KBM-7 (cell line): ENCODE measurements around the gene AIMP1.

ENCODE experiments used
- DNase-seq: peaks from one replicate; pipeline ENCODE4 v3.0.0-alpha.2; 2015
- in situ Hi-C: fragments of 300-500 bp; cut with MboI; formaldehyde crosslinking; loops from 2 replicates; pipeline ENCODE4 v1.14.3; 2020; ENCODE audit warnings: low sequenced_read_pairs, low pct_unique_long_range_greater_than_20kb, mixed read lengths

The AIMP1 gene

DNA sequence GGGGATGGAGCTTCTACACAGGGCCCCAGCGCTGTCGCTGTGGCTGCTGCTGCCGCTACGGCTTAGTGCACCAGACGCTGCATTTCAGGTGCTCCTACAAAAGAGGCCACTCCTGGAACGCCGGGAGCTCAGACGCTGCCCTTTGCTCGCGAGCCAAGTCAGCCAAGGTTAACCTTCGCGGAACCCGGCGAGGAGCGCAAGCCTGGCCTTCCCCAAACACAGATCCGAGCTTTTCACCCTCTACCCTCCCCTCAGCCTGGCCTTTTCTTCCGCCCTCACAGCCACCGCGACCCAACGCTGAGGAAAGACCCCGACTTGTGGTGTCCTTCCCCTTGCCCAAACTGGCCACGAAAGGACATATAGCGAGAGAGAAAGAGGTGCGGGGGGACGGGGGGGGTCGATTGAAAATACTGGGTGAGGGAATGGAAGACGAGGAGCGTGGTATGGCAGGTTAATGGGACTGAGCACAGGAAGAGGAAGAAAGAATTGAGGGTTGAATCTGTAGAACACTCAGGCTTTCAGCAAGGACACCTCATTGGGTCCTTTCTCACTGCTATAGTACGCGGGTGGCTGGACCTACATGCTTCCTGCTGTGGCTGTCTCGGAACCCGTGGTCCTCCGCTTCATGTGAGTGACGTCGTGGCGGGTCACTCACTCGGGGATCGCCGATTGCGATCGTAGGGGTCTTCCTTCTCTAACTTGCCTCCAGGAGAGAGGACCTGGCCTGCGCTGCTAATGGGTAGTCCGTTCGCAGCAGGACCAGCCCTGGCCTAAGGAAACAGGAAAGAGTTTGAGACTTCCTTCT, at the start of gene AIMP1, which contains the start of gene TBCK:
TSS of gene AIMP1 (plus strand) at position 583 of the 805 bp plus-strand sequence. CDS start 8,460 bp downstream, outside the sequence.
TSS of gene TBCK (minus strand) at position 242 of the 805 bp plus-strand sequence. CDS start 7,249 bp downstream, outside the sequence.
- peak; percentile 94 for DNase-seq
- in situ Hi-C loops = no loop called here

DNA sequence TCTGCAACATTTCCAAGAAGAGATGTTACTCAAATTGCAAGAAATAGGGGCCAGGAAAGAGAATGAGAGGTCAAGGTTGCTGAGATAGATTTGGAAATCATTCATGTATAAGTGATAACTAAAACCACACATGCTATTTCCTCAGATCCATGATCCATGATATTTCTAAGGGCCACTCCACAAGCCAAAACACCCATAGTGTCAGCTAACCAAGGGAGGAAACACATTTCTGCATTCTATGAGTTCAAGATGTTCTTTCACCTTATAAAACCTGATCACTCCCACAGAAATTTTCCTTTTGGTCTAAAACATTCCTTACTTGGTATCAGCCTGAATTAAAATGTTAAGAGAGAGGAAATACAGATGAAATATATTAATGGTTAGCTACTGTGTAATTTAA, 47.6 kb upstream of the AIMP1 start:
- DNase-seq = no peak

DNA sequence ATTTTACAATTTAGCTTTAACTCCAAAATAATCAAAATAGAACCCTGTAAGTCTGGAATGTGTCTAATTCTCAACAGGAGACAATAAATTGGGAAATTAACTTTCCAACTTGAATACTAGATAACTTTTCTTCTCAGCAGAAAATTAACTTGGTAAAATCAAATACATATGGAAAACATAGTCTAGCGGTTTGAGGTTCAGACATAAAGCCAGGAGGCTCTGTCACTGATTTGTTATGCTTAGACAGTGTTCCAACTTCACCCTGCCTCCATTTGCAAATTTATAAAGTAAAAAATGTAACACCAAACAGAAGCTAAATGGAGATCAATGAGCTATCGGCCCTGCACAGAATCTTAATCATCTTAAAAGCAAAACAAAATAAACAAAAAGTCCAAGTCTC, 46.6 kb upstream of the AIMP1 start:
- no peak for DNase-seq
- in situ Hi-C loops = no loop called here

More for the DNA sequence above, 47.6 kb upstream of the AIMP1 start:
- in situ Hi-C loops = no loop called here

DNA sequence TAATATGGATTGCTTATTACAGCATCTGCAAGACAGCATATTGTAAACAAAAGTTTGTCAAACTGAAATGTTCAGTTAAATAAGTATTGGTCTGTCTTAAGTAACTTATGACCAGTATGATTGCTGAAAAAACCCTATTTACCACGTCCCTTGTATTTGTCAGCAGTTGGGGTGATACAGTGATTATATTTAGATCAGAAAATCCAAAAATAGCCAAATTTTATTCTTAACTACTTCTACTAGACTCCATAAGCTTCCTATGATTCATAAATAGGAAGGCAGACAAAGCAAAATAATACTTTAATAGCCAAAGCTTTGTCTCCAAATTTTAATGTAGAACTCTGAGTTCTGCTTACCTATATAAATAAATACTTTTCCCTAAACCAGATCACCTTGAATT, 45.6 kb upstream of the AIMP1 start:
- in situ Hi-C loops = no loop called here
- DNase-seq = no peak

DNA sequence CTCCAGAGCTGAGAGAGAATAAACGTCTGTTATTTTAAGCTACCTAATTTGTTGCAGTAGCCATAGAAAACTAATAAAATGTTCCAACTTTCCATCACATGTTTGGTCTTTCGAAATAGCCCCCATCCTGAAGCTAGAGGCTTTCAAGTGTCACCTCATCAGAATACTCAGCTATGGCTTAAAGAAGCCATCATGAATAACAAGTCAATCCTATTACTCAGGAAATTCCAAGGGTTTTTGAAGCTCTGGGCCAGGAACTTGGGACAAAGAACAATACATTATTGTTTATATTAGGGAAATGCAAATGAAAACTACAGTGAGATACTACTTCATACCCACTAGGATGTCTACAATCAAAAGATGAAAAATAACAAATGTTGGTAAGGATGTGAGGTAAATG, 42.5 kb upstream of the AIMP1 start:
- no peak for DNase-seq
- in situ Hi-C loops = no loop called here

DNA sequence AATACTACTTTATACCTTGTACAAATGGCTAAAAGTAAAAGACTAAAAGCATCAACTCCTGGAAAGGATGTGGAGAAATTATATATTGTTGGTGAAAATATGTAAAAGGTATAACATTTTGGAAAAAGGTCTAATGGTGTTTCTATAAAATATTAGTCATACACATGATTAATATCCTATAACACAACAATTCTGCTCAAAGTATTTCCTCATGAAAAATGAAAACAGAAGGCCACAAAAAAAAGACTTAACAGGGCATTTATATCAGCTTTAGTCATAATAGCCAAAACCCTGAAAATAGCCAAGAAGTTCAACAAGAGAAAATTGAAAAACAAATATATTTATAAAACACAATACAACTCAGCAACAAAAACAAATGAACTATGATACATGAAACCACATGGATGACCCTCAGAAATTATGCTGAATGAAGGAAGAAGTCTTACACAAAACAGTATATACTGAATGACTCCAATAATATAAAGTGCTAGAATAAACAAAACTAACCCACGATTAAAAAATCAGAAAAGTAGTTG, 39.1 kb upstream of the AIMP1 start:
- in situ Hi-C loops = no loop called here
- DNase-seq = no peak

DNA sequence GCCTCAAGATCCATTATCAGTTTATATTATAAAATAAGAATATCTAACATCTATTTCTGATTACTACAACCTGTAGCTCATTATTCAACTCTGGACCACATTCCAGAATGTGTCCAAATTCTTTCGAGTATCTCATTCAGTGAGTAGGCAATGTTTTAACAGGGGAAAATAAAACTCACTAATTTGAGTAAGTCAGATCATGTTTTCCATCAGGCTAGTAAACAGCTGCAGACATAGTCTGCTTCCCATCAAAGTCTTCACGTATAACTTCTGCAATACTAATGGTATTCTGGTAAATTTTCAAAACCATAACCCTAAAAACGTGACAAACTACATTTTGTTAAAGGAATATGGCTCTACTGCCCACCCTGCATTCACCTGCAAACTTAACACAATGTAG, 32.1 kb upstream of the AIMP1 start:
- no peak for DNase-seq
- in situ Hi-C loops = no loop called here

DNA sequence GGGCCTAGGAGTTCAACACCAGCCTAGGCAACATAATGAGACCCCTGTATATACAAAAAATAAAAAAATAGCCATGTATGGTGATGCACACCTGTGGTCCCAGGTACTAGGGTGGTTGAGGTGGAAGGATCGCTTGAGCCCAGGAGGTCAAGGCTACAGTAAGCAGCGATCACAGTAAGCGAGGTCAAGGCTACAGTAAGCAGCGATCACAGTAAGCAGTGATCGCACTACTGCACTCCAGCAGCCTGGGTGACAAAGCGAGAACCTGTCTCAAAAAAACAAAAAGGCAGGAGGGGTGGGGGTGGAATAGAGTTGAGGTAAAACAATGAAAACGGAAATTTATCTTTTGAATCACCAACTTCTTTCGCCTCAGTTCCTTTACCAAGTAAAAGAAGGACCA, 29.7 kb upstream of the AIMP1 start:
- in situ Hi-C loops = no loop called here

DNA sequence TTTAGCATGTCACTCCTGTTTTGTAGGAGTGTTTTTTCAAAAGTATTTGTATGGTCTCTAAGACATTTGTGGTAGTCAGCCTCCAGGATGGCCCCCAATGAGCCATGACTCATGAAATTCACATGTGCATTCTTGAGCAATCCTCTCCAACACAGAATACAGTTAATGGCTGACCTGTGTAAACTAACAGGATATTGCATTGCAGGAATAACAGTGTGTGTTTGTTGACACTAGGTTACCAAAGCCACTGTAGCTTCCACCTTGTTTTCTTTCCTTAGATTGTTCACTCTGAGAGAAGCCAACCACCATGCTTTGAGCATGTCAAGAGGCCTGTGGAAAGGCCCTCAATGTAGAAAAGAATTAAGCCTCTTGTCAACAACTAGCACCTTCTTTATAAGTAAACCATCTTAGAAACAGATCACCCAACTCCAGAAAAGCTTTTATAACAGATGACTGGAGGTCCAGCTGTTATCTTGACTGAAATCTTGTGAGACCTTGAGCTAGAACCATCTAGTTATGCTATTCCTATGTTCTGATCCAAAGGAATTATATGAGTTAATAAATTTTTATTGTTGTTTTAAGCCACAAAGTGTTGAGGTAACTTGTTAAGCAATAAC, 28.9 kb upstream of the AIMP1 start:
- in situ Hi-C loops = no loop called here
- peak; percentile 14 for DNase-seq

More for the DNA sequence above, 29.7 kb upstream of the AIMP1 start:
- no peak for DNase-seq

DNA sequence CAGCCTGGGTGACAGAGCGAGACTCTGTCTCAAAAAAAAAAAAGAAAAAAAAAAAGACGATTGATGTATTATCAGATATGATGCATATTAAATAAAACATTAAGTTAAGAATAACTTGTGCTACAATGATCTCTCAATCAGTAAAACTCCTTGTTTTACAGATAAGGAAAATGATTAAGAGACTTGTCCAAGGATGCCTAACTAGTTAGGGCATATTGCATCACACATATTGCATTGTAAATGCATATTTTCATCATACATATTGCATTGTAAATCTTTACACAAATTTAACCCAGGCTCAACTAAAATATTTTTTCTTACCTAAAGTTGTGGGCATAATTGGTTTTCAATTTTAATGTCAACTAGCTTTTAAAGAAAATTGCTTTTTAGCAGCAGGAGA, 26.6 kb upstream of the AIMP1 start:
- in situ Hi-C loops = no loop called here
- no peak for DNase-seq

DNA sequence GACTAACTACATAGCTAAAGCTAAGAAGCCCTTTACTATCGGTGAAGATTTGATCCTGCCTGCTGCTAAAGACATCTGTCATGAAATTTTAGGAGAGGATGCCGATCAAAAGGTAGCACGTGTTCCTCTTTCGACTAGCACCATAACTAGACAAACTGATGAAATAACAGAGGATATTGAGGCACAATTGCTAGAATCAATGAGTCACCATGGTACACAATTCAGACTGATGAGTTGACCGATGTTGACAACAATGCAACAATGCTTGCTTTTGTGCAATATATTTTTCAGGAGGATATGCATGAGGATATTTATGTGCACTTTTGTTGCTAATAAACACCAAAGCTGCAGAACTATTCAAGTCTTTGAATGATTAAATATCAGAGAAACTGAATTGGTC, 24.7 kb upstream of the AIMP1 start:
- DNase-seq = no peak
- in situ Hi-C loops = no loop called here

DNA sequence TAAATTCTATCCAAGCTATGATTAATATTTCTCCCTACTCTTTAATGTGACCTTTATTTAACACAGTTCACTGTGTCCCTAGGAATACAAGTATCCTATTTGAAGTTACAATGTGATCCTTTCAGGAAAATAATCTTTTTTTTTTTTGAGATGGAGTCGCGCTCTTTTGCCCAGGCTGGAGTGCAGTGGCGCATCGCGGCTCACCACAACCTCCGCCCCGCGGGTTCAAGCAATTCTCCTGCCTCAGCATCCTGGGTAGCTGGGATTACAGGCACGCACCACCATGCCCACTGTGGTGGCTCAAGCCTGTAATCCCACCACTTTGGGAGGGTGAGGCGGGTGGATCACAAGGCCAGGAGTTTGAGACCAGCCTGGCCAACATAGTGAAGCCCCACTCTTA, 22.3 kb upstream of the AIMP1 start:
- no peak for DNase-seq
- in situ Hi-C loops = no loop called here

DNA sequence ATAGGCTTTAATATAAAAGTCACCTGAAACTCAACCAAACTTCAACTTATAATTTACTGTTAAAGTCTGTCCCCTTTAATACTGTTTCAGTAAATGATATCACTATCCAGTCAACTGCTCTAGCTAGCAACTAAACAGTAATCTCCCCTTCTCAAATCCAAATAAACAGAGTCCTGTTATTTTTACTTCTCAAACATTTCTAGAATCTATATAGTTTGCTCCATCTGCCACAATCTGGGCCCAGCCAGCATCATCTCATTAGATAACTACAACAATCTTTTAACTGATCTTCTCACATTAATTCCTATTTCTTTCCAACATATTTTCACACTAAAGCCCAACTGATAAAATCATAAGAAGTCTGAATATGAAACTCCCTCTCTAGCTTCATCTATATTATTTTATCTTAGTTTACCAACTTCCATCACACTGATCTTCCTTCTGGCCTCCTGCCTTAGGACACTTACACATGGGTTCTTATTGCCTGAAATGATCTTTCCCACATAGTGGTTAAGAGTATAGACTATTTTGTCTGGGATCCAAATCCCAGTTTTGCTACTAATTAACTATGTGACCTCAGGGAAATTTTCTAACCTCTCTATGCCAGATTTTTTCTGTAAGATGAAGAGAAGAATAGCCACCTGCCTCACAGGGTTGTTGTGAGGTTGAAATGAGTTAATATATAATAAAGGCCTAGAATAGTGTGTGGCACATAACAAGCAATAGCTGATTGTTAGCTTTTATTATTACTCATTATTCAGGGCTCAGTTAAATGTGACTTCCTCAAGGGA, 18.9 kb upstream of the AIMP1 start:
- in situ Hi-C loops = no loop called here
- DNase-seq = no peak

DNA sequence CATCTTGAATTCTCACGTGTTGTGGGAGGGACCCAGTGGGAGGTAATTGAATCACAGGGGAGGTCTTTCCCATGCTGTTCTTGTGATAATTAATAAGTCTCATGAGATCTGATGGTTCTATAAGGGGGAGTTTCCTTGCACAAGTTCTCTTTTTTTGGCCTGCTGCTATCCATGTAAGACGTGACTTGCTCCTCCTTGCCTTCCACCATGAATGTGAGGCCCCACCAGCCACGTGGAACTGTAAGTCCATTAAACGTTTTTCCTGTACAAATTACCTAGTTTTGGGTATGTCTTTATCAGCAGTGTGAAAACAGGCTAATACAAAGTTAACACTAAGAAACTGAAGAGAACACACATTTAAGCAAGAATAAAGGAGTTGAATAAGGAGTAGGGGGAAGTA, 16.4 kb upstream of the AIMP1 start:
- DNase-seq = no peak
- in situ Hi-C loops = no loop called here

DNA sequence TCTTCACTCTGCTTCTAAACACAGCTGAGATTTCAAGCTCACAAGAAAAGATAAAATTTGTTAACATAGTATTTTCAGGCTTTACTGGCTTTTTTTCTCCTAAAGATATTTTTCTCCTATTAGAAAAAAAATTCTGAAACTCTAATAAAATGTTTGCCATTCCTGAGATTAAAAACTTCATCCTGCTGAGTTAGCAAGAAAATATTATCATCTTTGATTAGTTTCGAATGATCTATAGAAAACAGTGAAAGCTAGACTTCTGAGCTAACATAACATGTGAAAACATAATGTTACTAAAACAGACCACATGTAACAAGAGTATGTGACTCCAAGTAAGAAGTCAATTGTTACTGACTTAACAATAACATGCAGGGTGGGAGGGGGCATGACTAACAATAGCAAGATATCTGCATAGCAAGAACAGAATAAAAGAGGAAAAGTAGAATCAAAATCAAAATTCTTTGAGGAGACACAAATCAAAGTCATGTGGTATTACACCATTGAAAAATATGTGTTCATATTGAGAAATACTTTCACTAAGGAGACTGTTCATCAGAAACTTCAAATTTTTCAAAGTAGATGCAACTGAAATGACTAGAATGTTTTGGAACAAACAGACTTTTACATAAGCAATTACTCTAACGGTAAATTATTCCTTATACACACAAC, 14.8 kb upstream of the AIMP1 start:
- no peak for DNase-seq
- in situ Hi-C loops = no loop called here

DNA sequence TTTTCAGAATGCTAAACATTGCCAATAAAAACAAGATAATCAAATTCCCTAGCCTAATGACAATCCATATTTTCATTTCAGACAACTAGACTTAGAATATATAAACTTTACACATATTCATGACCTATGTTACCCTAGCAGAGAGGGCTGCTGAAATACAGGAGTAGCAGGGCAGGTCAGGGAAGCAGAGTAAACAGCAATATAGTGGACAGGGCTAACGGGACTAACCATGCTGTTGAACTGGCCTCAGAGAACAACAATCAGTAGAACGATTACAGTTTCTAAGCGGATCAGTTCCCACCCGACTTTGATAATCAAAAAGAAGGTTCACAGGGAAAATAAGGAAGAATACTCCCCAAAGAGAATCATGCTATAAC, 14.3 kb upstream of the AIMP1 start:
- no peak for DNase-seq
- in situ Hi-C loops = no loop called here

DNA sequence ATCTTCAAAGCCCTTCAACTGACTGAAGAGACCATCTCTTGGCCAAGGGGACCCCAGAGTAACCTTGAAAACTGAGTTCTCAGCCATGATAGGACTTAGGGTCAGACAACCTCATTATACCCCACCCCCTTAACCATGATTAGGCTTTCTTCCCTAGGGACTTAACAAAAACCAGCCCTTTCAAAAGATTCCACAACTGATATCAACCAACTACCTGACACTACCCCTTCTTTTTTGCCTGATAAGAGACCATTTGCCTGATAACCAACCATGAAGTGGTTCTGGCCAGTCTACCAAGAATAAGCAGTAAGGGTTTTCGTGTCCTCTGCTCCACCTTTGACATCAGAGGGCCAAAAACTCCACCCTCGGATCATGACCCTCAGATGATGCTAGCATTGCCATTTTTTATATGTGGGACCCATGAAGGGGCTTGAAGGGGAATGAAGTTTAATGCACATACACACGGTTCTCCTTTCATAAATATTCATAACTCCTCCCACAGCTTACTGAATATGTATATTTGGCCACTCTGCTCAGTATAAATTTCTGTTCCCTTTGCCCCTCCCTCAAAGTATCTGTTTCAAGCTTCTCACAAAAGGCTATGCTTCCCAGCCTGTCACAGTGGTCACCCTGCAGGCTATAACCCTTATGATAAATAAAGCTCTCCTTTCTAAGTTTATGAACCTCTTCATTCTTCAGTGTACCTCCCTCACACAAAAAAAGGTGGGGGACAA, 12.6 kb upstream of the AIMP1 start:
- DNase-seq = no peak
- in situ Hi-C loops = no loop called here

DNA sequence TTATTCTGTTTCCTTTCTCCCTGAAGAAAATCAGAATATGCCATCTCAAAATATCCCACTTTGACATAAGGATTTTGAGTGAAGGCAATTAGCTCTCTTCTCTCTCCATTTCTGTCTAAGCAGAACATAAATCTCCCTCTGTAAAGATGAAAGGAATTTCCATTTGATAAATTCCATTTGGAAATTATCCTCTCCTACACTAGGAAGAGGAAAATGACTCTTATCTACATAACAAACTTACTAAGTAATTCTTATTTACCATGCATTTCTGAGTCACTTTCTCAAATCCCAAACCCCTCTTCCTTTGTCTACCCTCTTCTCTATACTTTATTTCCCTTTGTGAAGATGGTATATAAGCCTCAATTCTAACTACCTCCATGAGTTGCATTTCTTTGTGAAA, 11.7 kb upstream of the AIMP1 start:
- DNase-seq = no peak
- in situ Hi-C loops = no loop called here
